Peyer's patch (tissue), 4 donors: Measurements from ENCODE around the gene USP22.

Experiments used
- POLR2A ChIP-seq, 2 donors: fragments of 450-650 bp; IDR thresholded peaks; one replicate each; pipeline ENCODE4 v1.5.1; 2017; ENCODE audit warnings: antibody characterized with exemption in 2 of 2, mild to moderate bottlenecking in 2 of 2, moderate library complexity in 2 of 2
- TF ChIP-seq, protein P1 (sequence below), 6 experiments: fragments of 450-650 bp in 4 of 6; fragments of 200-600 bp in 2 of 6; sonication (generic) in 1 of 6; IDR thresholded peaks; one replicate each; pipeline ENCODE4 v1.5.1; 2017 to 2019; ENCODE audit warnings: antibody characterized with exemption in 6 of 6, mild to moderate bottlenecking in 3 of 6, moderate library complexity in 1 of 6

DNA sequence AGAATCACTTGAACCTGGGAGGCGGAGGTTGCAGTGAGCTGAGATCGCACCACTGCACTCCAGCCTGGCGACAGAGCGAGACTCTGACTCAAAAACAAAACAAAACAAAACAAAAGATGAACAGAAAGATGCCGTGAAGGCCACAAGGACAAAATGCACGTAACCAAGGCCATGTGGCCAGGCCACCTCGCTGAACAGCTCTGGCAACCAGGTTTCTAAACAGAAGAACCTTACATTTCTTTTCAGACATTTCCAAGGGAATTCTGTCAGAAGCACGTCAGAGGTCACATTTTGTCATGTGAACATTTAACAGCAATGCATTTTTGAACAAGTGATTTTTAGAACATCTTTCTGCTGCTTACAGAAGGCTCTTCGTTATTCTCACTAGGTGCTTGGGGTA lies 28.8 kb downstream of the USP22 start:
- no peak for TF ChIP-seq POLR2A (IDR thresholded peaks at IDR 0.05)
- TF ChIP-seq, protein P1, sequence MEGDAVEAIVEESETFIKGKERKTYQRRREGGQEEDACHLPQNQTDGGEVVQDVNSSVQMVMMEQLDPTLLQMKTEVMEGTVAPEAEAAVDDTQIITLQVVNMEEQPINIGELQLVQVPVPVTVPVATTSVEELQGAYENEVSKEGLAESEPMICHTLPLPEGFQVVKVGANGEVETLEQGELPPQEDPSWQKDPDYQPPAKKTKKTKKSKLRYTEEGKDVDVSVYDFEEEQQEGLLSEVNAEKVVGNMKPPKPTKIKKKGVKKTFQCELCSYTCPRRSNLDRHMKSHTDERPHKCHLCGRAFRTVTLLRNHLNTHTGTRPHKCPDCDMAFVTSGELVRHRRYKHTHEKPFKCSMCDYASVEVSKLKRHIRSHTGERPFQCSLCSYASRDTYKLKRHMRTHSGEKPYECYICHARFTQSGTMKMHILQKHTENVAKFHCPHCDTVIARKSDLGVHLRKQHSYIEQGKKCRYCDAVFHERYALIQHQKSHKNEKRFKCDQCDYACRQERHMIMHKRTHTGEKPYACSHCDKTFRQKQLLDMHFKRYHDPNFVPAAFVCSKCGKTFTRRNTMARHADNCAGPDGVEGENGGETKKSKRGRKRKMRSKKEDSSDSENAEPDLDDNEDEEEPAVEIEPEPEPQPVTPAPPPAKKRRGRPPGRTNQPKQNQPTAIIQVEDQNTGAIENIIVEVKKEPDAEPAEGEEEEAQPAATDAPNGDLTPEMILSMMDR (IDR thresholded peaks at IDR 0.05): no peak
